CD14-positive monocyte (primary cell): ENCODE measurements around the gene JAG2. TPM values are rescaled to one million over a fixed set of nuclear protein-coding genes. Genes with fewer than 3 reads are reported as not detected.
A peak's percentile ranks its signal among the peaks of the same experiment; 100 is the strongest.

Source experiments
- DNase-seq, 3 donors: peaks; one replicate each; pipeline ENCODE4 v3.0.0-alpha.2; 2011 to 2022
- H2AFZ ChIP-seq: 2 replicates; pipeline ENCODE4 v1.6.0; 2012; ENCODE audit warnings: mild to moderate bottlenecking, low read depth, low read length, inconsistent platforms; ENCODE audit not compliant: insufficient read depth, poor library complexity, severe bottlenecking
- H3K27ac ChIP-seq, 2 donors: 1 replicate in 1 of 2; 2 replicates in 1 of 2; pipeline ENCODE4 v1.5.1; 2012 to 2013; ENCODE audit warnings: low read length in 2 of 2, control low read depth in 1 of 2, inconsistent platforms in 1 of 2, low read depth in 1 of 2, mild to moderate bottlenecking in 1 of 2
- H3K27me3 ChIP-seq, 2 donors: one replicate each; pipeline versions ENCODE4 v1.6.0 to v1.6.1; 2011 to 2013; ENCODE audit warnings: low read length in 2 of 2; ENCODE audit not compliant: control insufficient read depth in 2 of 2, insufficient read depth in 2 of 2
- H3K36me3 ChIP-seq, 2 donors: replicated peaks in 1 of 2; 1 replicate in 1 of 2; 2 replicates in 1 of 2; pipeline versions ENCODE4 v1.5.1 to v1.6.1; 2012 to 2013; ENCODE audit warnings: low read length in 2 of 2, control low read depth in 1 of 2, inconsistent platforms in 1 of 2, mild to moderate bottlenecking in 1 of 2; ENCODE audit not compliant: insufficient read depth in 2 of 2, control insufficient read depth in 1 of 2
- H3K4me1 ChIP-seq, 2 donors: 1 replicate in 1 of 2; 2 replicates in 1 of 2; pipeline versions ENCODE4 v1.5.1 to v1.6.1; 2012 to 2013; ENCODE audit warnings: low read length in 2 of 2, control low read depth in 1 of 2, inconsistent platforms in 1 of 2, mild to moderate bottlenecking in 1 of 2, moderate library complexity in 1 of 2; ENCODE audit not compliant: insufficient read depth in 2 of 2, control insufficient read depth in 1 of 2
- H3K4me2 ChIP-seq: replicated peaks from 2 replicates; pipeline ENCODE3; 2012; ENCODE audit warnings: low read length, moderate library complexity, mild to moderate bottlenecking; ENCODE audit not compliant: poor library complexity, severe bottlenecking; ENCODE audit errors: extremely low read depth
- H3K4me3 ChIP-seq, 3 experiments: fragments of 200-600 bp in 1 of 3; sonication (generic) in 1 of 3; replicated peaks in 1 of 3; 1 replicate in 2 of 3; 2 replicates in 1 of 3; pipeline ENCODE4 v1.5.1; 2011 to 2013; ENCODE audit warnings: low read length in 3 of 3, mild to moderate bottlenecking in 3 of 3, control low read depth in 2 of 3, low read depth in 2 of 3, inconsistent platforms in 1 of 3, moderate library complexity in 1 of 3
- H3K79me2 ChIP-seq: 2 replicates; pipeline ENCODE4 v1.6.0; 2012; ENCODE audit warnings: mild to moderate bottlenecking, control low read depth, inconsistent platforms, low read length, moderate library complexity; ENCODE audit not compliant: insufficient read depth
- H3K9ac ChIP-seq: 2 replicates; pipeline ENCODE4 v1.6.0; 2017; ENCODE audit warnings: low read length, mild to moderate bottlenecking; ENCODE audit not compliant: insufficient read depth, poor library complexity, severe bottlenecking
- H3K9me3 ChIP-seq, 2 donors: replicated peaks in 1 of 2; 1 replicate in 1 of 2; 2 replicates in 1 of 2; pipeline versions ENCODE4 v1.5.1 to v1.6.1; 2012 to 2013; ENCODE audit warnings: low read length in 2 of 2, control low read depth in 1 of 2; ENCODE audit not compliant: control insufficient read depth in 1 of 2, insufficient read depth in 1 of 2
- H4K20me1 ChIP-seq: 2 replicates; pipeline ENCODE4 v1.6.0; 2012; ENCODE audit warnings: mild to moderate bottlenecking, low read length, control low read depth, moderate library complexity; ENCODE audit not compliant: insufficient read depth
- H3K27ac Mint-ChIP-seq, 7 donors: one replicate each; pipeline ENCODE4 v1.8.0; 2020; ENCODE audit warnings: mild to moderate bottlenecking in 7 of 7, mixed read lengths in 7 of 7, moderate library complexity in 6 of 7, inconsistent platforms in 2 of 7
- H3K27me3 Mint-ChIP-seq, 3 donors: one replicate each; pipeline ENCODE4 v1.8.0; 2021 to 2022; ENCODE audit warnings: low read depth in 3 of 3, mild to moderate bottlenecking in 3 of 3, mixed read lengths in 3 of 3, moderate library complexity in 3 of 3, inconsistent platforms in 1 of 3
- H3K36me3 Mint-ChIP-seq, 2 donors: one replicate each; pipeline ENCODE4 v1.8.0; 2020; ENCODE audit warnings: mixed read lengths in 2 of 2, inconsistent platforms in 1 of 2, mild to moderate bottlenecking in 1 of 2
- H3K4me1 Mint-ChIP-seq: one replicate; pipeline ENCODE4 v1.8.0; 2020; ENCODE audit warnings: mild to moderate bottlenecking, mixed read lengths
- H3K4me3 Mint-ChIP-seq, 2 donors: one replicate each; pipeline ENCODE4 v1.8.0; 2020; ENCODE audit warnings: mild to moderate bottlenecking in 2 of 2, mixed read lengths in 2 of 2, moderate library complexity in 1 of 2
- H3K9me3 Mint-ChIP-seq, 7 donors: one replicate each; pipeline ENCODE4 v1.8.0; 2020 to 2022; ENCODE audit warnings: mixed read lengths in 7 of 7, mild to moderate bottlenecking in 6 of 7, moderate library complexity in 6 of 7, inconsistent platforms in 2 of 7
- CTCF ChIP-seq: fragments of 200-600 bp; IDR thresholded peaks from one replicate; pipeline ENCODE4 v1.8.0; 2022; ENCODE audit warnings: antibody characterized with exemption, mild to moderate bottlenecking
- WGBS: methylation state at CpG from one replicate; pipeline ENCODE4 v1.1.5; 2013; ENCODE audit warnings: missing lambda C conversion rate; ENCODE audit not compliant: insufficient coverage; 5-methylcytosine and 5-hydroxymethylcytosine counted together
- intact Hi-C, 2 donors: fragments of 100-400 bp; cut with micrococcal nuclease; formaldehyde crosslinking; loops; one replicate each; pipeline versions ENCODE4 v1.15.0 to v1.15.1; 2023
- polyA plus RNA-seq, 3 donors: library from polyadenylated mRNA; depleted of rRNA in 1 of 3; unstranded in 2 of 3; stranded (reverse) in 1 of 3; fragments of 300-500 nt in 2 of 3; fragments of >200 nt in 1 of 3; fragmentation: Illumina TruSeq in 2 of 3; gene quantifications; 1 replicate in 2 of 3; 2 replicates in 1 of 3; pipeline ENCODE4 v1.2.3, GENCODE V29; 2012 to 2021

Gene JAG2
- polyA plus RNA-seq, 3 donors: 1.2 TPM; not detected in 2

GRCh38 chr14:105178868-105179140, 10.2 kb upstream of the JAG2 start:
- H4K20me1 ChIP-seq: peaks cover 10% of the 10 kb centered on the region
- no peaks in the 10 kb centered on the region for H3K9me3 ChIP-seq
- H3K4me3 ChIP-seq: no peak overlapping the region
- H3K9me3 Mint-ChIP-seq: peaks cover 0 to 4% (median 0%) of the 10 kb centered on the region in 7 donors
- H3K4me3 Mint-ChIP-seq: peak overlapping the region in 1 of 2 donors; percentile 51
- H3K9ac ChIP-seq: no peak overlapping the region
- H3K36me3 ChIP-seq: no peaks in the 10 kb centered on the region
- no peak overlapping the region for H3K27ac Mint-ChIP-seq
- H3K27me3 ChIP-seq: peaks cover 0 to 23% of the 10 kb centered on the region in 2 donors
- H3K4me1 ChIP-seq: peaks cover 31 to 40% of the 10 kb centered on the region in 2 donors
- WGBS: 100% methylated on average over 9 of the region's 11 CpGs
- H2AFZ ChIP-seq: no peak overlapping the region
- peaks cover 36% of the 10 kb centered on the region for H3K4me1 Mint-ChIP-seq
- no peak overlapping the region for H3K27ac ChIP-seq
- H3K4me2 ChIP-seq: no peak overlapping the region
- H3K79me2 ChIP-seq: no peaks in the 10 kb centered on the region
- peaks cover 0 to 2% of the 10 kb centered on the region in 2 donors for H3K36me3 Mint-ChIP-seq
- intact Hi-C loops: no loop called here
- peaks cover 35 to 68% (median 35%) of the 10 kb centered on the region in 3 donors for H3K27me3 Mint-ChIP-seq
- no peak for DNase-seq
- no peak for TF ChIP-seq CTCF

GRCh38 chr14:105178069-105178867, 9.7 kb upstream of the JAG2 start:
- H3K36me3 ChIP-seq: no peaks in the 10 kb centered on the region
- H3K4me1 ChIP-seq: peaks cover 31 to 40% of the 10 kb centered on the region in 2 donors
- Mint-ChIP-seq H3K4me1 (peaks cover 36% of the 10 kb centered on the region), H3K36me3 (peaks cover 0 to 2% of the 10 kb centered on the region in 2 donors), H3K27ac (no peak overlapping the region), H3K27me3 (peaks cover 35 to 71% (median 36%) of the 10 kb centered on the region in 3 donors), H3K4me3 (peak overlapping the region in 1 of 2 donors; percentile 51), H3K9me3 (peaks cover 0 to 4% (median 0%) of the 10 kb centered on the region in 7 donors)
- H3K27ac ChIP-seq: no peak overlapping the region
- intact Hi-C loops: no loop called here
- 95% methylated on average over 13 of the region's 19 CpGs for WGBS
- no peak overlapping the region for H3K9ac ChIP-seq
- H3K4me2 ChIP-seq: no peak overlapping the region
- no peak overlapping the region for H3K4me3 ChIP-seq
- H3K79me2 ChIP-seq: no peaks in the 10 kb centered on the region
- H3K9me3 ChIP-seq: no peaks in the 10 kb centered on the region
- no peak for DNase-seq
- H3K27me3 ChIP-seq: peaks cover 0 to 28% of the 10 kb centered on the region in 2 donors
- no peak overlapping the region for H2AFZ ChIP-seq
- TF ChIP-seq CTCF: no peak
- H4K20me1 ChIP-seq: peaks cover 10% of the 10 kb centered on the region
